LHCN-M2 (cell line): ENCODE results near the gene LNP1. TPM values are rescaled to one million over a fixed set of nuclear protein-coding genes. Genes with fewer than 3 reads are reported as not detected.
"Not testable (repeated sequence)": the region's sequence is repeated elsewhere in the genome, so short reads cannot be mapped to it uniquely, and the experiment has no call there.

Experiments used
- DNase-seq: peaks from one replicate; pipeline ENCODE4 v3.0.0-alpha.2; 2012; ENCODE audit warnings: low read depth
- polyA plus RNA-seq: library from polyadenylated mRNA; unstranded; fragments of >200 nt; gene quantifications from one replicate; pipeline ENCODE4 v1.2.1, GENCODE V29; 2012; ENCODE audit warnings: missing spikeins
- total RNA-seq: library from RNA; depleted of rRNA; stranded (reverse); fragments of >200 nt; gene quantifications from 2 replicates; pipeline ENCODE4 v1.2.3, GENCODE V29; 2014; rRNA removed

The LNP1 gene
- 3.5 and 6.4 TPM in 2 replicates for total RNA-seq
- 1.5 TPM for polyA plus RNA-seq

GRCh38 chr3:100400780-100401673, at the start of gene LNP1, which contains the start of gene TOMM70:
TSS of gene LNP1 (plus strand) at chr3:100401539. CDS start at chr3:100429730, 28,191 bp downstream.
TSS of gene TOMM70 (minus strand) at chr3:100401089. CDS start at chr3:100400949, 140 bp downstream.
- DNase-seq: peak; percentile 97

- not testable (repeated sequence) for DNase-seq
These were observed 49.6 kb upstream of the LNP1 start for GRCh38 chr3:100351770-100352169.

- DNase-seq: no peak
These were observed 48.8 kb upstream of the LNP1 start for GRCh38 chr3:100352296-100353231.

DNA sequence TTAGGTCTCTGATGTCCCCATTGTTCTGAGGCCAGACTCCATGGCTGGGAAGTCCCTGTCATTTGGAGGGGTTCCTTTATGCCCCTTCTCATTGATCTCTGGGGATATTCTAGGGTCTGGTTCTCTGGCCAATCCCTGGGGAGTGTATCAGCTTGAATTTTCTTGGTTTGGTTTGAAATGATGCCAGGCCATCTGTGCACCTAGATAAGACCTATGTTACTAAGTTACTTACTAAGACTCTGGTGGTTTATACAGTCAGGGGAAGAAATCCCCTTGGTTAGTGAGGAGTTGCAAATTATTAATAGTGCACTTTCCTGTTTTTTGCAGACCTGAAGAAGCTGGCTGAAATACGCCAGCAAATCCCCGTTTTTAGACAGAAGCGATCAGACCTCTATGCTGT, 46.5 kb upstream of the LNP1 start:
- no peak for DNase-seq

DNA sequence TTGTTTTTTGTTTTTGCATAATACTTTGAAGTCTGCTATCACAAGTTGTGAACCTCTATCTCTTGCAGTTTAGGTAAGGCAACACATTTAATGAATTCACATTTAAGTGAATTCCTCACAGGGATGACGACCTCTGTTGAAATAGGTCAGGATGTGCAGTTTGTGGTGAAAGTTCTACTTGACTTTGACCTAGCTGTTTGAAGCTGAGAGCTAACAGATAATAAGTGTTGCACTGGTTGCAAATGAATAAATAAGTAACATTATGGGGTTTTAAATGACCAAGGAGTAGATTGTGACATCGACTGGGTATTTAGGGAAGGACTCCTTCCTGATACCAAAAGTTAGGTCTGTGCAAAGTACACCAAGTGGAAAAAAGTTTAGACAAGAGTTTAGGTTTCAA, 42.9 kb upstream of the LNP1 start:
- no peak for DNase-seq

DNA sequence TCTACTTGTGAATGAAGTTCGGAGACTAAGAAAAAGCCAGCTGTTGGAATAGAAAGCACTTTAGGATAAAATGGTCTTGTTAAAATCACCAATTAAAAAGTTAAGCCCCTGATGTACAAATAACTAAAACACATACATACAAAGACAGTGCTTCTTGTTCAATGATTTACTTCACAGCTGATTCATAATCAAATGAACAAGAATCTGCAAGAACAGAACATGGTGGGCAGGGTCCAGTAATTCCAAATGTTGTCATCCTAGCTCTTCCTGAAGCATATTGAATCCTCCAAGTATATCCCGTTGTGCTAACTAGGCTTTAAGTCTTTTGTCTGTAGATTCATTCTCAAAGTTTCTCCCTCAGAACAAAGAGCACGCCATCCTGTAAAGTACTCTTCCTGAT, 42.3 kb upstream of the LNP1 start:
- DNase-seq: no peak

DNA sequence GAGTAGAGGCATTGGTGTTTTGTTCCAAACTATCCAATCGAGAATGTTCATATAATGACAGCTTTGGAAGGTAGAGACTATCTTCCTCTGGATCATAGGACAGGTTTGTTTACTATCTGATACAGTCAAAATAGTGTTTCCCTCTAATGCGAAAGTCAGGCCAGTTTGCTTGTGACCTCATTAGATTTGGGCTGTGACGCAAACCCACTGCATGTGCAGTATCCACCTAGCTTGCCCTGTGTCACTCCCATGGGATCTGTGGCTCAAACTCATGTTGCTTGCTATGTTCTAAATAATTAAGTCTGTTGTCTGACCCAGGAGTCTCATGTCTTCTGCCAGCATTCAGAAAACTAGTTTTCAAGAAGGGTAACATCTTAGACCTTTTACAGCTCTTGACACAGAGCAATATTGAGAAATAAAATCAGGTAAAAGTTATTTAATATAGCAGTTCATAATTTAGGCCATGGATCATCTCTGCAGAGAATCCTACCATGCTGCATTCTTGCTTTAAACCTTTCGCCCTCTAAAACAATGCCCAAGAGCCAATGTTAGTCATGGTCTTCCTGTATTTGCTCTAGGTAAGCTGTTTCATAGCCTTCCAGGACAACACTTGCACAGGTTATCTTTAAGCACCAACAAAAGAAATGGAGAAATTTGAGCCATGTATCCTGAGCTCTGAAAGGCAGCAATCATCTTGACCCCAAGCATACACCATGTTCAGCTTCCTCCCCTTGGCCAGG, 40.4 kb upstream of the LNP1 start:
- DNase-seq: peak; percentile 5

GRCh38 chr3:100361897-100362296, 39.4 kb upstream of the LNP1 start:
- no peak for DNase-seq

GRCh38 chr3:100364421-100364820, 36.9 kb upstream of the LNP1 start:
- no peak for DNase-seq

DNA sequence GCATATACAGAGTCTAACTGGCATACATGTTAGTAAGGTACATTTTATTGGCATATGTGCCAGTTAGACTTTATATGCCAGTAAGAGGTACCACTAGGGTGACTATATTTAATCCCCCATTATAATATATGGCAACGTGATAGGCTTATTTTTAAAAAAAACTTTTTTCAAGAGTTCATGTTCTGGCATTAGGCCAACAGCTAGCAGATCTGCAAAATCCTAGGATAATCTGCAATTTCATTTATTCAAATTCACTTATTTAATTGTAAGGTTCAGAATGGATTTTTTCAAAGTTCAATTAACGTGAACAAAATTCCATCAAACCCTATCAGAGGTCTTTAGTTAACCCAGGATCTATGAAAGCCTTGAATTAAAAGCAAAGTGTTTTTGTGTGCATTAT, 34.9 kb upstream of the LNP1 start:
- DNase-seq: no peak

DNA sequence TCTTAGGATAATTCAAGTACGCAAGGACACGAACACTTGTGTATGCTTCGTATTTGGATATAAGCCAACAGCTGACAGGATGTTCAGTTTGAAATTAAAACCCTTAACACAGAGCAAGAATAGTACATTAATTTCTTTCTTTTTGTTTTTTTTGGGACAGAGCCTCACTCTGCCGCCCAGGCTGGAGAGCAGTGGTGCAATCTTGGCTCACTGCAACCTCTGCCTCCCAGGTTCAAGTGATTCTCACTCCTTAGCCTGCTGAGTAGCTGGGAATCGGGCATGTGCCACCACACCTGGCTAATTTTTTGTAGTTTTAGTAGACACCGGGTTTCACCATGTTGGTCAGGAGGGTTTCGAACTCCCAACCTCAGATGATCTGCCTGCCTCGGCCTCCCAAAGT, 32.9 kb upstream of the LNP1 start:
- DNase-seq: peak; percentile 28

- no peak for DNase-seq
These were observed 30.6 kb upstream of the LNP1 start for GRCh38 chr3:100370756-100371155.

DNA sequence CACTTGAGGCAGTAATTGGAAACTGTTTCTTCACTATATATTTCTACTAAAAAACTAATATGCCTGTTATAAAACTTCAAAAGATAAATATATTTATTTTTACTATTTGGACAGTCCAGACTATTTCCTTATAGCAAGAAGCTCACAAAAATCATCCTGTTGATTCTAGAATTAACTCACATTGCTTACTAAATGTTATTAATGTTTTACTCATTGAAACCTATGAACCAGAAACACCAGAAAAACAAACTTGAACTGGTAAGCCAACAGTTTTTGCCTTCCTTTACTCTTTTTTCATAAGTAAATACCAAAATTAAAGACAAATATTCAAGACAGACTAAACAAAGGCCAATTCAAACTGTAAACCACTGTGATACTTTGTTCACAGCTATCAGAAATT, 26.8 kb upstream of the LNP1 start:
- DNase-seq: no peak

- DNase-seq: no peak
These were observed 25.0 kb upstream of the LNP1 start for GRCh38 chr3:100376301-100376700.

DNA sequence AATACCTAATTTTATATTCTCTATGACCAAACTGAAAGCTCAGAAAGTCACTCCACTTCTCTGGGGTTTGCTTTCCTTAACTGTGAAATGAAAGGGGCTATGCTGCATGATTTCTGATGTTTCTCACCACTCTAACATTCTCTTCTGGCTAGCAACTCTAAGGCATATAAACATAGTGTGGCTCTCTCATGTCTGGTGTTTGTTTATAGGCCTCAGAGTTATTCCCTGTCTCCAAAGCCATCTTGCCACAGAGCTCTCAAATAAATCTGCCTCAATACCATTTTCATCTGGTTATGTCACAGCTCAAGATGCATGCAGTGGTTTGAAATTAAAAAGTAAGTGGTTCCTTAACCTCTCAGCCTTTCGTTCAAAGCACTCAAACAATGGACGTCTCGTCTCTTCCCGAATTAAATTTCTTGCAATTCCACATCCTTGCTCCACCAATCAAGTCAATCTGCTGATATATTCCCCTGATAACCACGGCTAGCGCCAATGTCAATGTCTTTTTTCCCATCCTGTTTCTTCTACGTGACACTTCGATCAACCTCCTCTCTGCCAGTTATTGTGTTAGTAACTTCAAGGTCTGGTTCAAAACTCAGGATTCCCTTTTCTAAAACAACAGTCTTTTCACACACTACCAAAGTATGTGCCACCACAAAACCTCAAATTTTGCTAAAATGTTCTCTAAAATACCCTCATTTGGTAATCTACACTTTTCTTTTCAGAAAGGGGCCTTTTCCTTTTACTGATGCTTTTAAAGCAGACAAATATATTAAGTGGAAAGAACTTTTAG, 16.4 kb upstream of the LNP1 start:
- peak; percentile 45 for DNase-seq

DNA sequence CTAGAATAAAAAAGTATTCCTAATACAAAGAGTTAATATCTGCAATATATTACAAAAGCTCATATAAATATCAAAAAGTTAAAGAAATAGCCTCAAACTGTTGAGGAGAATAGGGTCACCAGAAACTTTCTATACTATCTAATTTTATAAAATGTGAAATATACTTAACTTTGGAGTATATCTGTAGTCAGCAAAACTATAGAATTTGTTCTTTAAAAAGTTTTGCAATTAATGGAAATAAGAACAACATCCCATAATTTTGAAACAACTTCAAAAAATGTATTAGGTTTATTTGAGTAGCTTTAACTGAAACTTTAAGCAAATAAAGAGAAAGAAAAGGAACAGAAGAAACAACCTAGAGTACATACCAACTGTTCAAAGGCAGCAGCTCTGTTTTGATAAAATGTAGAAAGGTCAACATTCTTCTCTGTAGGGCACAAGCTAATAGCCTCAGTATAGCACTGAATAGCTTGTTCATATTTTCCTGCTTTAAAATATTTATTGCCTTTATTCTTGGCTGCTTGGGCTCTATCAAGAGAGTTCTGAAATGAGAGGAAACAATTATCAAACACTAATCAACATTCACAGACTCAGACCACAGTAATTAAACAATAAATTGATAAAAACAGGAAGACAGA, 14.8 kb upstream of the LNP1 start:
- no peak for DNase-seq

GRCh38 chr3:100389025-100389424, 12.3 kb upstream of the LNP1 start:
- DNase-seq: no peak

DNA sequence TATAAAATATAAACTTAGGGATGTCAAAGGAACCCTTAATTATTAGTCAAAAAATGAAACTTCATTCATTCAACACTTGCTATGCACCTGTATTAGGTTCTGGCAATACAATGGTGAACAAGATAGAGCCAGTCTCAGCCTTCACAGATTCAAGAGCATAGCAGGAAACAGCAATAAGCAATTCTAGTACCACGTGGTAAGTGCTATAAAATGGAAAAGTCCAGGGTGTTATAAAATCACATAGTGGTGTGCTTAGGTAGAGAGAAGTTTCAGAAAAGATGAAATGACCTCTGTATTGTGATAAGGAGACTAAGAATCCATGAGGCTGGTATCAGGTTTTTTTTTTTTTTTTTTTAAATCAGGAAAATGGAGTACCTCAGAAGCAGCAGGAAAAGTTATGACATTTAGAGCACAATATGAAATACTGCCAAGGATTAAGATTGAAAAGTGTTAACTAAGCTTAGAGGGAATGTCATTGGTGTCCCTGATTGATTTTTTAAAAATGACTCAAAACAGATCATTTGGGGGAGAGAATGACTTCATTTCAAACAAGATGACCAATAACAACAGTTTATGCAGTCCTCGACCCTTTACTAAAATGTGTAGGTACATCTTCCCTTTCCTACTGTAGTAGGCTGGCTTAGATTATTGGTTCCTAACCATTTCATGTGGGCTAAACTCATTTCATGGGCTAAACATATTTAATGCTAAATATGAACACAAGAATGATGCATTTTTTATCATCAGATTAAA, 5.5 kb upstream of the LNP1 start:
- no peak for DNase-seq

DNA sequence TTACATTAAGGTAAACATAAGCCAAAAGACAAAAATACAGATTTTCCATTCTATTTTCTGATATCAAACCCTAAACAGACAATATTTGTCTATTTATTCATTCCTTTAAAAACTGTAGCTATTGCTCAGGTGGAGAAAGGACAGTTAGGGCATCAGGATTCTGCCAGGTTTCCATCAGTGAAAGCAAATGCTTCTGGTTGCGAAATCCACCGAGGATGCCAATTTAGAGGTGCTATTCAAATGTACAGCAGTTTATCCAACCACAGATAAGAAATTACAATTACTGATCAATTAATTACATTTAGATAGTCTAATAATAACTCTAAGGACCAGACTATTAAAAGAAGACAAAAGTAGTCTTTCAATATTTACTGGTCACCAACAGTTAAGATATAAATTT, 4.4 kb upstream of the LNP1 start:
- no peak for DNase-seq
